IMR-90 (cell line): ENCODE results near the gene FOXP1. TPM values are rescaled to one million over a fixed set of nuclear protein-coding genes. Genes with fewer than 3 reads are reported as not detected.
A peak's percentile ranks its signal among the peaks of the same experiment; 100 is the strongest.

Experiments used
- ATAC-seq: fragments of 200-7000 bp; cut with Tn5 transposase; 2 replicates; pipeline ENCODE4 v1.9.1; 2020; ENCODE audit warnings: low read depth, mild to moderate bottlenecking, moderate library complexity
- BruUV-seq: library from RNA; stranded (reverse); fragments of 400-500 nt; replicated peaks from 2 replicates; lab custom pipeline; 2021; lab: Mats Ljungman, UMichigan
- CTCF ChIA-PET: fragments of 300-600 bp; formaldehyde crosslinking; extraction: SDS; loops from one replicate; lab custom pipeline; 2021; ENCODE audit warnings: antibody characterized with exemption; lab: Yijun Ruan, JAX
- POLR2A ChIA-PET: fragments of 300-600 bp; sonication (Branson Sonifier 250); formaldehyde crosslinking; loops from one replicate; lab custom pipeline; 2022; ENCODE audit warnings: antibody characterized with exemption; ENCODE audit not compliant: unreplicated experiment; lab: Charles Lee
- DNase-seq: peaks from one replicate; pipeline ENCODE4 v3.0.0; 2013
- H2AFZ ChIP-seq: replicated peaks from 2 replicates; pipeline ENCODE3; 2013; ENCODE audit warnings: low read length, mild to moderate bottlenecking; ENCODE audit not compliant: poor library complexity
- H2AK5ac ChIP-seq: 2 replicates; pipeline ENCODE4 v1.6.1; 2013; ENCODE audit warnings: low read depth, low read length, inconsistent platforms
- H2AK9ac ChIP-seq: replicated peaks from 2 replicates; pipeline ENCODE3; 2013; ENCODE audit warnings: mild to moderate bottlenecking, low read depth, low read length, moderate library complexity; ENCODE audit not compliant: poor library complexity
- H2BK120ac ChIP-seq: 2 replicates; pipeline ENCODE4 v1.6.1; 2013; ENCODE audit warnings: low read depth, low read length, inconsistent platforms
- H2BK15ac ChIP-seq: 3 replicates; pipeline ENCODE4 v1.6.1; 2013; ENCODE audit warnings: low read depth, low read length, inconsistent platforms
- H2BK20ac ChIP-seq: 2 replicates; pipeline ENCODE4 v1.6.1; 2013; ENCODE audit warnings: low read depth, mild to moderate bottlenecking, inconsistent platforms, low read length, moderate library complexity
- H2BK5ac ChIP-seq: 2 replicates; pipeline ENCODE4 v1.6.1; 2013; ENCODE audit warnings: mild to moderate bottlenecking, low read depth, low read length, inconsistent platforms; ENCODE audit not compliant: poor library complexity, severe bottlenecking
- H3K14ac ChIP-seq: replicated peaks from 2 replicates; pipeline ENCODE4 v1.6.1; 2013; ENCODE audit warnings: low read depth, low read length, inconsistent platforms
- H3K18ac ChIP-seq: 2 replicates; pipeline ENCODE4 v1.6.1; 2013; ENCODE audit warnings: low read depth, low read length, control low read depth
- H3K23ac ChIP-seq: 2 replicates; pipeline ENCODE4 v1.6.1; 2013; ENCODE audit warnings: low read depth, low read length, inconsistent platforms
- H3K27ac ChIP-seq: 2 replicates; pipeline ENCODE4 v1.5.1; 2013; ENCODE audit warnings: mild to moderate bottlenecking, control low read depth, low read length; ENCODE audit not compliant: insufficient read depth
- H3K27me3 ChIP-seq: 2 replicates; pipeline ENCODE4 v1.6.1; 2013; ENCODE audit warnings: low read length; ENCODE audit not compliant: control insufficient read depth, insufficient read depth
- H3K36me3 ChIP-seq: 2 replicates; pipeline ENCODE4 v1.6.1; 2013; ENCODE audit warnings: low read length, mixed read lengths; ENCODE audit not compliant: control insufficient read depth, insufficient read depth
- H3K4ac ChIP-seq: 2 replicates; pipeline ENCODE4 v1.6.1; 2013; ENCODE audit warnings: low read depth, low read length, inconsistent platforms
- H3K4me1 ChIP-seq: 2 replicates; pipeline ENCODE4 v1.6.1; 2013; ENCODE audit warnings: low read length, mixed read lengths; ENCODE audit not compliant: control insufficient read depth, insufficient read depth
- H3K4me2 ChIP-seq: 2 replicates; pipeline ENCODE4 v1.6.1; 2013; ENCODE audit warnings: low read depth, mild to moderate bottlenecking, control low read depth, low read length, moderate library complexity
- H3K4me3 ChIP-seq: 2 replicates; pipeline ENCODE4 v1.5.1; 2013; ENCODE audit warnings: low read depth, mild to moderate bottlenecking, control low read depth, low read length, moderate library complexity; ENCODE audit not compliant: insufficient read depth
- H3K56ac ChIP-seq: 2 replicates; pipeline ENCODE4 v1.6.1; 2013; ENCODE audit warnings: low read length, inconsistent platforms; ENCODE audit not compliant: insufficient read depth; ENCODE audit errors: extremely low read depth
- H3K79me1 ChIP-seq, 2 experiments: 2 replicates each; pipeline ENCODE4 v1.6.1; 2013; ENCODE audit warnings: low read length in 2 of 2, inconsistent platforms in 1 of 2, low read depth in 1 of 2
- H3K9ac ChIP-seq: 2 replicates; pipeline ENCODE4 v1.6.1; 2013; ENCODE audit warnings: low read depth, low read length, control low read depth
- H3K9me1 ChIP-seq: 2 replicates; pipeline ENCODE4 v1.6.1; 2013; ENCODE audit warnings: low read length, inconsistent platforms; ENCODE audit not compliant: insufficient read depth
- H3K9me3 ChIP-seq: 2 replicates; pipeline ENCODE4 v1.6.1; 2013; ENCODE audit warnings: low read length; ENCODE audit not compliant: control insufficient read depth, insufficient read depth
- H4K20me1 ChIP-seq: 2 replicates; pipeline ENCODE4 v1.6.1; 2013; ENCODE audit warnings: low read length, inconsistent platforms; ENCODE audit not compliant: insufficient read depth
- H4K5ac ChIP-seq: 2 replicates; pipeline ENCODE4 v1.6.1; 2013; ENCODE audit warnings: mild to moderate bottlenecking, low read depth, low read length, control low read depth
- H4K8ac ChIP-seq, 2 experiments: 2 replicates each; pipeline ENCODE4 v1.6.1; 2013; ENCODE audit warnings: low read depth in 2 of 2, low read length in 2 of 2, control low read depth in 1 of 2, inconsistent platforms in 1 of 2
- H4K91ac ChIP-seq: 2 replicates; pipeline ENCODE4 v1.6.1; 2013; ENCODE audit warnings: low read depth, low read length, inconsistent platforms; ENCODE audit not compliant: insufficient read depth
- FOS ChIP-seq: fragments of 150-350 bp; IDR thresholded peaks from 2 replicates; pipeline ENCODE4 v1.6.1; 2016; ENCODE audit warnings: low read depth, low read length
- MAFK ChIP-seq: IDR thresholded peaks from 2 replicates; pipeline ENCODE4 v1.6.1; 2012; ENCODE audit warnings: low read depth, low read length, improper control_type of control experiment
- MAZ ChIP-seq: IDR thresholded peaks from 2 replicates; pipeline ENCODE4 v1.6.1; 2012; ENCODE audit warnings: low read depth, mild to moderate bottlenecking, low read length, improper control_type of control experiment, moderate library complexity, borderline replicate concordance
- RAD21 ChIP-seq: IDR thresholded peaks from 2 replicates; pipeline ENCODE4 v1.6.1; 2012; ENCODE audit warnings: low read length, improper control_type of control experiment
- RCOR1 ChIP-seq: IDR thresholded peaks from 2 replicates; pipeline ENCODE4 v1.6.1; 2012; ENCODE audit warnings: mild to moderate bottlenecking, low read length, improper control_type of control experiment; ENCODE audit not compliant: insufficient replicate concordance
- RFX5 ChIP-seq: IDR thresholded peaks from 2 replicates; pipeline ENCODE4 v1.8.0; 2012; ENCODE audit warnings: low read depth, mild to moderate bottlenecking, low read length, moderate library complexity
- WGBS, 2 experiments: methylation state at CpG; one replicate each; pipeline versions ENCODE4 v1.1.5 to v1.1.7; 2013; ENCODE audit warnings: missing lambda C conversion rate in 2 of 2; ENCODE audit not compliant: insufficient read length in 1 of 2; ENCODE audit errors: extremely low coverage in 2 of 2; 5-methylcytosine and 5-hydroxymethylcytosine counted together
- dilution Hi-C: fragments of 300-500 bp; cut with HindIII; formaldehyde crosslinking; loops from one replicate; pipeline ENCODE4 v1.14.3; 2018; ENCODE audit warnings: low sequenced_read_pairs; ENCODE audit not compliant: unreplicated experiment
- in situ Hi-C: fragments of 300-500 bp; cut with MboI; formaldehyde crosslinking; loops from 3 replicates; pipeline ENCODE4 v1.14.3; 2019; ENCODE audit warnings: low sequenced_read_pairs, inconsistent platforms, mixed read lengths
- intact Hi-C: fragments of 100-400 bp; cut with micrococcal nuclease; formaldehyde crosslinking; loops from 2 replicates; pipeline ENCODE4 v1.10.0; 2022
- polyA plus RNA-seq, 3 experiments: library from polyadenylated mRNA; depleted of rRNA; stranded (reverse); fragments of >200 nt; gene quantifications; 2 replicates each; pipeline ENCODE4 v1.2.3, GENCODE V29; 2012; ENCODE audit warnings: low replicate concordance in 1 of 3
- total RNA-seq: library from RNA; depleted of rRNA; stranded (reverse); fragments of >200 nt; gene quantifications from 2 replicates; pipeline ENCODE4 v1.2.3, GENCODE V29; 2012
- TF ChIP-seq, protein P1 (sequence below): fragments of 150-350 bp; IDR thresholded peaks from 2 replicates; pipeline ENCODE4 v1.6.1; 2016; ENCODE audit warnings: low read depth, mild to moderate bottlenecking, low read length, moderate library complexity, borderline replicate concordance

The FOXP1 gene
- total and polyA plus RNA-seq, 2 of the 4 experiments (the other 2 are of a cell fraction), result 37.0 to 132 TPM

DNA sequence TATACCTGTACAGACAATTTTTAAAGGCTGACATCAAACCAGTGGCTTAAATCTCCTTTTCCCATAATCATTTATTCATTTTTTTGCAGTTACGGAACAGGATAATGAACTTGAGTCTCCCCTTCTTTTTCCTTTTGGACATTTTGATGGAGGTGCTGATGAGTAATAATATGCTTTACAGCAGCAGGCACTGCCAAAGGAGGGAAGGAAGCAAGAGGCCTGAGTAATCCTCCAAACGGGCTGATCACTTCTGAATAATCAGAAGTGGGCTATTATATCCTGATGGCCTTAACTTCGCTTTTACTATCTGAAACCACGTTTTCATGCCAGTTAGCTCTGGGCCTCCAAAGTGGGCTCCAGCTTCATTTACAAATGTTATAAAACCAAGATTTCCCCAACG, 527.2 kb downstream of the FOXP1 start:
- no peak overlapping the region for H3K9ac ChIP-seq
- no peak for TF ChIP-seq RCOR1
- TF ChIP-seq MAFK, result no peak
- 0 out of 2 replicates have a peak, but pooled peaks have one; percentile 4 for TF ChIP-seq RAD21
- TF ChIP-seq, protein P1, sequence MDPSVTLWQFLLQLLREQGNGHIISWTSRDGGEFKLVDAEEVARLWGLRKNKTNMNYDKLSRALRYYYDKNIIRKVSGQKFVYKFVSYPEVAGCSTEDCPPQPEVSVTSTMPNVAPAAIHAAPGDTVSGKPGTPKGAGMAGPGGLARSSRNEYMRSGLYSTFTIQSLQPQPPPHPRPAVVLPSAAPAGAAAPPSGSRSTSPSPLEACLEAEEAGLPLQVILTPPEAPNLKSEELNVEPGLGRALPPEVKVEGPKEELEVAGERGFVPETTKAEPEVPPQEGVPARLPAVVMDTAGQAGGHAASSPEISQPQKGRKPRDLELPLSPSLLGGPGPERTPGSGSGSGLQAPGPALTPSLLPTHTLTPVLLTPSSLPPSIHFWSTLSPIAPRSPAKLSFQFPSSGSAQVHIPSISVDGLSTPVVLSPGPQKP, result no peak
- 0 out of 2 replicates have a peak, but pooled peaks have one; percentile 19 for TF ChIP-seq FOS
- TF ChIP-seq RFX5, result no peak
- no peak for TF ChIP-seq MAZ

More for the DNA sequence above, 527.2 kb downstream of the FOXP1 start:
- Histone ChIP-seq H3K36me3 (peaks cover 13% of the 10 kb centered on the region), H3K4me2 (peak overlapping the region; percentile 74), H3K14ac (peak overlapping the region; percentile 56), H3K56ac (no peak overlapping the region), H3K9me1 (peaks cover 22% of the 10 kb centered on the region), H3K23ac (no peak overlapping the region), H3K27me3 (no peaks in the 10 kb centered on the region), H4K20me1 (peaks cover 52% of the 10 kb centered on the region), H4K91ac (peak overlapping the region; percentile 29; the same call in 1 of the 2 replicates), H2AK5ac (0 out of 2 replicates have a peak overlapping the region, but pooled peaks have one; percentile 20), H3K9me3 (no peaks in the 10 kb centered on the region), H2AK9ac (no peak overlapping the region), H2BK120ac (peak overlapping the region; percentile 33; the same call in 1 of the 2 replicates), H3K4me3 (no peak overlapping the region), H4K5ac (no peak overlapping the region), H3K4ac (peak overlapping the region; percentile 49), H2BK20ac (peak overlapping the region; percentile 62; the same call in 1 of the 2 replicates), H2AFZ (no peak overlapping the region), H2BK15ac (no peak overlapping the region), H2BK5ac (peak overlapping the region; percentile 66), H3K79me1 (peaks cover 13 to 66% of the 10 kb centered on the region in 2 experiments), H4K8ac (peak overlapping the region; percentile 15 to 53; a peak in 2 of 4 replicates), H3K18ac (peak overlapping the region; percentile 27), H3K4me1 (peaks cover 28% of the 10 kb centered on the region), H3K27ac (peak overlapping the region; percentile 11; the same call in 1 of the 2 replicates)
- no CpG with 5 or more reads among the region's 5 CpGs for WGBS, 2 experiments
- dilution Hi-C loops, result no loop called here
- CTCF ChIA-PET, result interaction anchor here (1.0 kb wide), 1 partner anchor 27 kb away, joined by 6 read pairs; no protein-coding TSS in a partner anchor
- POLR2A ChIA-PET, result no interaction called here
- DNase-seq, result peak; percentile 76
- in situ Hi-C loops, result no loop called here
- no TSS peak for BruUV-seq
- intact Hi-C loops, result loop anchor here (10.0 kb wide), 1 partner anchor 598 kb away; no protein-coding TSS in a partner anchor
- peak; percentile 51 for ATAC-seq
